A549 (cell line): ENCODE data around the gene EXT2.

Source experiments
- CTCF ChIP-seq: fragments of >200 bp; sonication (Bioruptor Twin); formaldehyde crosslinking; IDR thresholded peaks from 3 replicates; pipeline ENCODE4 v1.5.1; 2016
- POLR2A ChIP-seq: IDR thresholded peaks from 2 replicates; pipeline ENCODE4 v1.6.1; 2012; ENCODE audit warnings: mild to moderate bottlenecking, low read length

GRCh38 chr11:44083433-44083832 lies 12.0 kb upstream of the EXT2 start:
- TF ChIP-seq CTCF (no peak), POLR2A (no peak)
